Thyroid gland (tissue), 4 donors: ENCODE results near the gene ZIC5. TPM values are rescaled to one million over a fixed set of nuclear protein-coding genes. Genes with fewer than 3 reads are reported as not detected.

ENCODE experiments used
- DNase-seq, 2 donors: peaks; one replicate each; pipeline ENCODE4 v3.0.0-alpha.2; 2019
- H3K27ac ChIP-seq, 3 donors: fragments of 200-600 bp; sonication (generic); 1 replicate in 2 of 3; 2 replicates in 1 of 3; pipeline ENCODE4 v1.5.1; 2016 to 2019; ENCODE audit warnings: mild to moderate bottlenecking in 1 of 3, moderate library complexity in 1 of 3
- H3K27me3 ChIP-seq: fragments of 200-600 bp; sonication (generic); one replicate; pipeline ENCODE4 v1.5.1; 2019
- H3K36me3 ChIP-seq, 2 donors: fragments of 200-600 bp; sonication (generic); one replicate each; pipeline ENCODE4 v1.5.1; 2016 to 2019
- H3K4me1 ChIP-seq, 2 donors: fragments of 200-600 bp; sonication (generic); one replicate each; pipeline ENCODE4 v1.5.1; 2017 to 2019
- H3K4me3 ChIP-seq, 3 donors: fragments of 200-600 bp; sonication (generic); replicated peaks in 1 of 3; 1 replicate in 2 of 3; 2 replicates in 1 of 3; pipeline ENCODE4 v1.5.1; 2016; ENCODE audit warnings: mild to moderate bottlenecking in 1 of 3
- H3K9me3 ChIP-seq: fragments of 200-600 bp; sonication (generic); one replicate; pipeline ENCODE4 v1.5.1; 2017
- CTCF ChIP-seq, 6 experiments: fragments of 200-600 bp in 3 of 6; fragments of 450-650 bp in 3 of 6; sonication (generic) in 3 of 6; IDR thresholded peaks; one replicate each; pipeline ENCODE4 v1.5.1; 2016 to 2019; ENCODE audit warnings: antibody characterized with exemption in 6 of 6, mild to moderate bottlenecking in 2 of 6, inconsistent platforms in 1 of 6, moderate library complexity in 1 of 6
- POLR2A ChIP-seq, 2 donors: fragments of 450-650 bp; IDR thresholded peaks; one replicate each; pipeline ENCODE4 v1.6.1; 2017; ENCODE audit warnings: antibody characterized with exemption in 2 of 2, mild to moderate bottlenecking in 2 of 2, moderate library complexity in 1 of 2
- WGBS, 2 donors: methylation state at CpG; one replicate each; pipeline ENCODE4 v1.1.5; 2017; 5-methylcytosine and 5-hydroxymethylcytosine counted together
- intact Hi-C: fragments of 100-400 bp; cut with DNase I; formaldehyde crosslinking; loops from one replicate; pipeline ENCODE4 v1.15.1; 2023
- total RNA-seq, 4 donors: library from RNA; depleted of rRNA; stranded (reverse); fragments of >200 nt; gene quantifications; one replicate each; pipeline ENCODE4 v1.2.3, GENCODE V29; 2016

ZIC5 gene
- total RNA-seq, 4 donors from 2014 or later = not detected

- no peaks in the 10 kb centered on the region for H3K9me3 ChIP-seq
- no peak overlapping the region for H3K27ac ChIP-seq
- peaks cover 64% of the 10 kb centered on the region for H3K27me3 ChIP-seq
- intact Hi-C loops = loop anchor here (5.0 kb wide), 1 partner anchor 39 kb away; no protein-coding TSS in a partner anchor
- DNase-seq = no peak
- H3K4me1 ChIP-seq = no peaks in the 10 kb centered on the region
- 19 to 26% methylated on average over 8 of the region's 8 CpGs for WGBS, 2 donors
- H3K4me3 ChIP-seq = no peak overlapping the region
- H3K36me3 ChIP-seq = no peaks in the 10 kb centered on the region
- TF ChIP-seq POLR2A (IDR thresholded peaks at IDR 0.05) (no peak), CTCF (IDR thresholded peaks at IDR 0.05) (no peak)
These were observed 24.9 kb upstream of the ZIC5 start for GRCh38 chr13:99996381-99996973.

GRCh38 chr13:99995589-99996380 lies 24.2 kb upstream of the ZIC5 start:
- Histone ChIP-seq H3K9me3 (no peaks in the 10 kb centered on the region), H3K4me3 (no peak overlapping the region), H3K4me1 (no peaks in the 10 kb centered on the region), H3K27me3 (peaks cover 71% of the 10 kb centered on the region), H3K27ac (no peak overlapping the region), H3K36me3 (no peaks in the 10 kb centered on the region)
- no peak for DNase-seq
- no peak for TF ChIP-seq CTCF (IDR thresholded peaks at IDR 0.05)
- TF ChIP-seq POLR2A (IDR thresholded peaks at IDR 0.05) = no peak
- WGBS, 2 donors = 10 to 13% methylated on average over 21 of the region's 21 CpGs
- intact Hi-C loops = loop anchor here (5.0 kb wide), 1 partner anchor 38 kb away; no protein-coding TSS in a partner anchor

- Histone ChIP-seq H3K4me1 (peaks cover 0 to 4% of the 10 kb centered on the region in 2 donors), H3K36me3 (no peaks in the 10 kb centered on the region), H3K27ac (no peak overlapping the region), H3K4me3 (no peak overlapping the region), H3K9me3 (no peaks in the 10 kb centered on the region), H3K27me3 (peaks cover 76% of the 10 kb centered on the region)
- DNase-seq = no peak
- intact Hi-C loops = loop anchor here (5.0 kb wide), 1 partner anchor 38 kb away; no protein-coding TSS in a partner anchor
- TF ChIP-seq POLR2A (IDR thresholded peaks at IDR 0.05) = no peak
- no peak for TF ChIP-seq CTCF (IDR thresholded peaks at IDR 0.05)
- WGBS, 2 donors = 14 to 21% methylated on average over 3 of the region's 3 CpGs
These were observed 23.6 kb upstream of the ZIC5 start for GRCh38 chr13:99995104-99995588.

GRCh38 chr13:99994638-99995020 lies 23.1 kb upstream of the ZIC5 start:
- Histone ChIP-seq H3K4me1 (peaks cover 0 to 5% of the 10 kb centered on the region in 2 donors), H3K27ac (no peak overlapping the region), H3K36me3 (no peaks in the 10 kb centered on the region), H3K9me3 (no peaks in the 10 kb centered on the region), H3K27me3 (peaks cover 81% of the 10 kb centered on the region), H3K4me3 (no peak overlapping the region)
- no peak for DNase-seq
- TF ChIP-seq CTCF (IDR thresholded peaks at IDR 0.05) = no peak
- no peak for TF ChIP-seq POLR2A (IDR thresholded peaks at IDR 0.05)
- WGBS, 2 donors = 24 to 30% methylated on average over 1 of the region's 1 CpG
- intact Hi-C loops = loop anchor here (5.0 kb wide), 1 partner anchor 37 kb away; no protein-coding TSS in a partner anchor
